ENCODE results near the gene APOBR. TPM values are rescaled to one million over a fixed set of nuclear protein-coding genes. Genes with fewer than 3 reads are reported as not detected.
"Not testable (repeated sequence)": the region's sequence is repeated elsewhere in the genome, so short reads cannot be mapped to it uniquely, and the experiment has no call there.

The APOBR gene
- total RNA-seq, 1 donor from 2014 or later: 0.51 TPM

DNA sequence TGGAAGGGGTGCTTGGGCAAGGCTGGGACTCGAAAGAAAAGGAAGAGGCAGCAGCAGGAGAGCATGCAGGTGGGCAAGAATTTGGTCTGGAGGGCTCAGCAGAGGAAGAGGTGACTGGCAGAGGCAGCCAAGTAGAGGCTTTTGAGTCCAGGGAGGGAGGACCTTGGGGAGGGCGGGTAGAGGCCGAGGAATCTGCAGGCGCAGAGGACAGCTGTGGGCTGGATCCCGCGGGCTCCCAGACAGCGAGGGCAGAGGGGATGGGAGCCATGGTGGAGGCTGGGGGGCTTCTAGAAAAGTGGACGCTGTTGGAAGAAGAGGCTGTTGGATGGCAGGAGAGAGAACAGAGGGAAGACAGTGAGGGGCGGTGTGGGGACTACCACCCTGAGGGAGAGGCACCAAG, 2.9 kb downstream of the APOBR start:
- intact Hi-C loops (cut with DNase I): loop anchor here (10.0 kb wide), 2 partner anchors 57 to 347 kb away; partner anchors contain the start of genes SGF29 and TUFM
- DNase-seq (ENCODE audit: missing footprints): peak; percentile 9
- ATAC-seq: no peak

DNA sequence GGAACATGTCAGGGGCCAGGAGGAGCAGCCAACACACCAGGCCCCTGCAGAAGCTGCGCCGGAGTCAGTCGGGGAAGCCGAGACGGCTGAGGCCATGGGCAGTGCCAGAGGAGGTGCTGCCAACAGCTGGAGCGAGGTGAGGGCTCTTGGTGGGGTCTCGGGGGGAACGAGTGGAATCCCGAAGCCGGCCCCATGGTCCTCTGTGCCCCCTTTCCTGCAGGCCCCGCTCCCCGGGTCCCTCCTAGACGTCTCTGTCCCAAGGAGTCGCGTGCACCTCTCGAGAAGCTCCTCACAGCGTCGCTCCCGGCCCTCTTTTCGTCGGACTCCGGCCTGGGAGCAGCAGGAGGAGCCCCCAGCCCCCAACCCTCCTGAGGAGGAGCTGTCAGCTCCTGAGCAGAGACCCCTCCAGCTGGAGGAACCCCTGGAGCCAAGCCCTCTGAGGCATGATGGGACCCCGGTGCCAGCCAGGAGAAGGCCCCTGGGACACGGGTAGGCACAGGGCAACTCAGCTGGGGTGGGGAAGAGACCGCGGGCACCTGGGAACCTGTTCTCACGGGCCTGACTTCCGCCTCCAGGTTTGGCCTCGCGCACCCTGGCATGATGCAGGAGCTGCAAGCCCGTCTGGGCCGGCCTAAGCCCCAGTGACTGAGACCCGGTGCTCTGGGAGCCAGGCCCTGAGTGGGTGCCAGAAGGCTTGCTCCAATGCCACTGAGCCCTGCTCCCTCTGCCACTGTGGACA, 3.6 kb downstream of the APOBR start:
- ATAC-seq: no peak
- DNase-seq (ENCODE audit: missing footprints): peak; percentile 48
- intact Hi-C loops (cut with DNase I): loop anchor here (10.0 kb wide), 2 partner anchors 57 to 347 kb away; partner anchors contain the start of genes SGF29 and TUFM

DNA sequence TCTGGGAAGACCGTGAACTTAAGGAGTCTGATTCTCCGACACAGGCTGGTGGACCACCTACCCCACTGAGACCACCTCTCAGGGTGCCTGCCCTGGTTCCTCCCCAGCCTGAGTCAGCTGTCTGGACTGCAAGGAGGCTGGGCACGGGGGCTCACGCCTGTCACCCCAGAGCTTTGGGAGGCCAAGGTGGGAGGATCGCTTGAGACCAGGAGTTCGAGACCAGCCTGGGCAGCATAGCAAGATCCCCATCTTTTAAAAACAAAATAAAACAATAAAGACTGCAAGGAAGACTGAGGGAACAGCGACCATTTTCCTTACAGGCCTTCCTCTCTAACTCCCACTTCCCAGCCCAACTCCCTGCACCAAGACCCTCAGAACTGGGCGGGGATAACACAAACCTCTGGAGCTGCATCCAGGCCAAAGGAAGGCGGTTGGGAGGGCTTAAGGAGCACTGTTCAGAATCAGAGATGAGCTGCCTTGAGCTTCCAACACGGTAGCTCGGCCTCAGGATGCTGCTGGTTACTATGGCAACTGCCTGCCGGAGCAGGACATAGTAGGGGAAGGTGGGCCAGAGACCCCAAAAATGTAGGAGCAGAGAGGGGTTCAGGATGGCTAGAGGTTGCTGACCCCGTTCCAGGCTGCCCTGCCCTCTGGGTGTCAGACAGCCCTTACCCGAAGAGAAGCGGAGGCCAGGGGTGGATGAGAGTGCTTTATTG, 4.4 kb downstream of the APOBR start:
- intact Hi-C loops (cut with DNase I): loop anchor here (10.0 kb wide), 2 partner anchors 56 to 346 kb away; partner anchors contain the start of genes SGF29 and TUFM
- DNase-seq (ENCODE audit: missing footprints) (no peak), ATAC-seq (no peak)

DNA sequence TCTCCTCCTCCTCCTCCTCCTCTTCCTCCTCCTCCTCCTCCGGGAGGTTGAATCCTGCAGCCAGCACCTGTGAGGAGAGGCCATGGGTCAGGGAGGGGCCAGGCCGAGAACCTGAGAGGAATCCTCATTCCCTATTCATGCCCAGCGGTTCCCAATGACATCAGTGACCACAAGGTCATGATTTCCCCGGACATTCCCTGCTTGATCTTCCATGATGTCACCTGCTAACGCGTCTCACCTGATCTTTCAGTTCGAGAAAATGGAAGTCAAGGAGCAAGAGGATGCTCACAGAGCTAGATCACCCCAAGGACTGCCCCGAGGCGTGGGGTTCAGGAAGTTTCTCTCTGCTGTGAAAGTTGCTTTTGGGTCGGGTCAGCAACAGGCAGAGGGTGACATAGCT, 5.4 kb downstream of the APOBR start:
- intact Hi-C loops (cut with DNase I): loop anchor here (10.0 kb wide), 2 partner anchors 55 to 345 kb away; partner anchors contain the start of genes SGF29 and TUFM
- ATAC-seq: no peak

DNA sequence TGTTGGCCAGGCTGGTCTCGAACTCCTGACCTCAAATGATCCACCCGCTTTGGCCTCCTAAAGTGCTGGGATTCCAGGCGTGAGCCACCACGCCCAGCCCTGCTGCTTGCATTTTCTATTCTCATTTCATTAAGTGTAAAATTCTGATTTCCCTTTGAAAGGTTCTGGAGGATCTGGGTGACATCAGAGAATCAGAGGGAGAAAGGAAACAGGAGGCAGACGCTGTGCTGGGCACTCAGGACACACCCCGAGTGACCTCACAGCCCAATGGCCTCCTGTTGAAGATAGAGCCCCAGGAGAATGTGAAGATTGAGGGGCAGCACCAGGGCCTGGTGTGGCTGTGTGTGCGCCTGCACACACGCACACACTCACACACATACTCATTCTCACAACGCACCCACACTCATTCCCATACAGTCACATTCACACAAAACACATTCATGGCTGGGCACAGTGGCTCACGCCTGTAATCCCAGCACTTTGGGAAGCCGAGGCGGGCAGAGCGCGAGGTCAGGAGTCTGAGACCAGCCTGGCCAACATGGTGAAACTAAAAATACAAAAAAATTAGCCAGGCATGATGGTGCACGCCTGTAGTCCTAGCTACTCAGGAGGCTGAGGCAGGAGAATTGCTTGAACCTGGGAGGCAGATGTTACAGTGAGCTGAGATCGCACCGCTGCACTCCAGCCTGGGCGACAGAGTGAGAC, 6.2 kb downstream of the APOBR start:
- intact Hi-C loops (cut with DNase I); DNase-seq (ENCODE audit: missing footprints); ATAC-seq: not testable (repeated sequence)

More for the DNA sequence above, 5.4 kb downstream of the APOBR start:
- DNase-seq (ENCODE audit: missing footprints): peak; percentile 14

DNA sequence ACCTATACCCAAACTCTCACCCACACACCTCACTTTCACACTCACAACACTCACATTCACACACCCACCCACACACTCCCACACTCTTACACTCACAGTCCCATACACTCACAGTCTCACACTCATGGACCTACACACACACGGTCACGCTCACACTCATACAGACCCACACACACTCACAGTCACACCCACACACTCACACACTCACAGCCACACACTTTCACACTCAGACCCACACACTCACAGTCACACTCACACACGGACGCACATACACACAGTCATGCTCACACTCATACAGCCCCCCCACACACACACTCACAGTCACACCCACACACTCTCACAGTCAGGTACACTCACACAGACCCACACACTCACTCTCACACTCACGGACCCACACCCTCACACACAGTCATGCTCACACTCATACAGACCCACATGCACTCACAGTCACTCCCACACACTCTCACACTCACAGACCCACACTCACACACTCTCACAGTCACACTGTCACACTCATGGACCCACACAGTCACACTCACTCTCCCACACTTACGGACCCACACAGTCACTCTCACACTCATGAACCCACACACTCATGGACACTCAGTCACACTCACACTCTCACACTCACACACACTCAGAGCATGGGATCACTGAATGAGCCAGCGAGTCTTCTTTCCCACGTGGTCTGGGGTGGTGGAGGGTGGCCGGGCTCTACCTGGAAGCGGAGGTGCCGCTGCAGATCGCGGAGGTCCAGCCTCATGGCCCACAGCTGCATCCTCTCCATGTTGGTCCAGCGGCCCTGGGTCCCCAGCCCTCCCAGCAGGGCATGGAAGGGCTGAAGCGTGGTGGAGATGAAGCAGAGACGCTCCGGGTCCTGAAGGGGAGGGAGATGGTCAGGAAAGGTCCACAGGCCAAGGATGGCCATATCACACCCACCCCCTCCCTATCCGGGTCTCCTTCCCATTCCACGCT, 7.1 kb downstream of the APOBR start:
- intact Hi-C loops (cut with DNase I): no loop called here

DNA sequence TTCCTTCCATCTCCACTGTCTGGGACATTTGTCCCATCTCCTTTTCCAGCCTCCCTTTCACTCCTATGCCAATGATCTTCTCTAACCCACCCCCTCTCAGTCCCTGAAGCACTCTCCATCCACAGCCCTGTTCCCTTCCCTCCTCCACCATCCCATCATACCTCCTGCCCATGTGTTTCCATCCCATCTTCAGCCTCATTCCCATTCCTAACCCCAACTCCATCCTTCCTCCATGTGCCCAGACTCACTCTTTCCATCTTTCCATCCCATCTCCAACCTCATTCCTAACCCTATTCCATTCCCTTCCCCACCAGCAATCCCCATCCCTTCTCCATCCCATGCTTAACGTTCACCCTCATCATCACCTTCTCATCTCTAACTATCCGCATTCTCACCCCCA, 7.8 kb downstream of the APOBR start:
- ATAC-seq: no peak

More for the DNA sequence above, 7.1 kb downstream of the APOBR start:
- DNase-seq (ENCODE audit: missing footprints) (no peak), ATAC-seq (no peak)

DNA sequence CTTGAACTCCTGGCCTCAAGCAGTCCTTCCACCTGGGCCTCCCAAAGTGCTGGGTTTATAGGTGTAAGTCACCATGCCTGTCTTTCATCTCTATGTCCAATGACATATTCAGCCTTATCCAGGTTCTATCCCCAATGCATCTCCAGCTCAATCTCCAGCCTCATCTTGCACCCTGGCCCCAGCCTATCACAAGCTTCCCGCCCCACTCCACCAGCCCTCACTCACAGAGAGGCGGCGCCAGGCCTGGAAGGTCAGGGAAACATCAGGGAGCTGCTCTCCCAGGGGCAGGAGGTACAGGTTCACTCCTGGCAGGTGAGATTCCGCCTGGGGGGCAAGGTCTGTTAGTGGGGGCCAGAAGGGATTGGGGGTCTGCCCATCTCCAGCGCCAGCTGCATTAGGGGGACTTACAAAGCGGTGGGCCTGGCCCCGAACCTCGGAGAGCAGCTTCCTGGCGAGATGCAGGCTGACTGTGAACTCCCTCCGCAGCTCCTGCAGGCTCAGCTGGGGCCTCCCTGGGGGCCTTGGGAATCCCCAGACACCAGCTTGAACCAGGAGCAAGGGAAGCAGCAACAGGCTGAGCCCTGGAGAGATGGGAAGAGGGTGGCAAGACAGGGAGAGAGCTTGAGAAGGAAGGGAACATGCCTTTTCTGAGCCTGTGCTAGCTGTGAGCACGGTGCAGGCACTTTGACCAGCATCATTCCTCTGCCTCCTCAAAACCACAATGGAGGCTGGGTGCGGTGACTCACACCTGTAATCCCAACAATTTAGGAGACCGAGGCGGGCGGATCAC, 9.2 kb downstream of the APOBR start:
- ATAC-seq: no peak
- DNase-seq (ENCODE audit: missing footprints): no peak
- intact Hi-C loops (cut with DNase I): no loop called here

More for the DNA sequence above, 7.8 kb downstream of the APOBR start:
- intact Hi-C loops (cut with DNase I): no loop called here
- DNase-seq (ENCODE audit: missing footprints): no peak

DNA sequence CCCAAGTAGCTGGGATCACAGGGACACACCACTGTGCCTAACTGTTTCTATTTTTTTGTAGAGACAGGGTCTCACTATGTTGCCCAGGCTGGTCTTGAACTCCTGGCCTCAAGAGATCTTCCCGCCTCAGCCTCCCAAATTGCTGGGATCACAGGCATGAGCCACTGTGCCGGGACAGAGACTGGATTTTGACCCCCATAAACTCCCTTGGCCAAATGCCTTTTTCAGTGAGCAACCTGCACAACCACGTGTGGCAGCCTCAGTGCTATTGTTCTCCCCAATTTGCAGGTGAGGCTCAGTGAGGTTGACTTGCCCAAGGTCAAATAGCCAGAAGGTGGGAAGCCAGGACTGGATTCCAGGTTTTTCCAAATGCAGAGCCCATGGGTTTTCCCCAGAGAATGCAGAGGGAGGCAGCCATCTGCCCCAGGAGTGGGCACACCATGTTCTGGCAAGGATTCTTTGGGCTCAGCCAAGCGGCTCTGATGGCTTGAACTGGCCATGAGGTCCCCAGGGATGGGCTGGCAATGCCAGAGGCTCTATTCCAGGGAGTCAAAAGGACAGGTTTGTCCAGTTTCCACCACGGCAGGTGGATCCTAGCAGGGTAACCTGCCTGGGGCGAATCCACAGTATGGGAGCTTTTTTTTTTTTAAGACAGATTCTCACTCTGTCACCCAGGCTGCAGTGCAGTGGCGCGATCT, 10.4 kb downstream of the APOBR start:
- DNase-seq (ENCODE audit: missing footprints) (no peak), ATAC-seq (no peak)
- intact Hi-C loops (cut with DNase I): no loop called here

DNA sequence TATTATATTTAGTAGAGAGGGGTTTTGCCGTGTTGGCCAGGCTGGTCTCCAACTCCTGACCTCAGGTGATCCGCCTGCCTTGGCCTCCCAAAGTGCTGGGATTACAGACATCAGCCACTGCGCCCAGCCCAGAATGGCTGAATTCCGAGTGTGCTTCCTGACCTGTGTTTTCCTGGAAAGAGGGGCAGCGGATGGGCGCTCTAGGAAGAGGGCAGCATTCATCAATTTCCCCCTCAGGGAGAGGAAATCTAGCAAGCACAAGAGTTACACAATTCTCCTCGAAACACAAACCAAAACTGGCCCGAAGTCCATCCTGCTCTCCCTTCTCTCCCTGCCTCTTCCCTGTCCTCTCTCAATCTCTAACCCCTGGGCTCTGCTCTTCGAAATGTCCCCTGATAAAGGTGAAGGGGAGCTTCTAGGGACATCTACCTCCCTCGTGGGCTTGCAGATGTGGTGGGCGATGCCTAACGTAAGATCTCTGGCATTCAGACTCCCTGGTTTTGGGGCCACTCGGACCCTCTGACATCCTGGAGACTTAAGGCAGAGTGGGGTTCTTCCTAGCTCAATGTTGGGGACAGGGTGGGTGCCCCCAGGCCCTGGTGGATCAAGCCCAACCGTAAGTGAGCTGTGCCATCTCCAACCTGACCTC, 11.2 kb downstream of the APOBR start:
- no peak for DNase-seq (ENCODE audit: missing footprints)
- intact Hi-C loops (cut with DNase I): no loop called here
- ATAC-seq: no peak

DNA sequence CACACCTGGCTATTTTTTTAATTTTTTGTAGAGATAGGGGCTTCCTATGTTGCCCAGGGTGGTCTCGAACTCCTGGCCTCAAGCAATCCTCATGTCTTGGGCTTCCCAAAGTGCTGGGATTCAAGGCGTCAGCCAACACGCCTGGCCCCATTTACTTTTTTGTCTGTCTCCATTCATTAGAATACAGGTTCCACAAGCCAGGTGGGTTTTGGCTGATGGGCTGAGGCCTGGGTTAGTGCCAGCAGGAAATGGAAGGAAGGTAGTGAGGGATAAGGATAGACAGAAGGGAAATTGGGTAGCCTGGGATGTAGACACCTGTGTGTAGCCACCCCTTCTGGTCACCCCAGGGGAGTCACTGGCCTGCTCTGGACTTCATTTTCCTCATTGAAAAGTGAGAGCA, 16.6 kb downstream of the APOBR start:
- no peak for DNase-seq (ENCODE audit: missing footprints)
- intact Hi-C loops (cut with DNase I): no loop called here
- no peak for ATAC-seq

DNA sequence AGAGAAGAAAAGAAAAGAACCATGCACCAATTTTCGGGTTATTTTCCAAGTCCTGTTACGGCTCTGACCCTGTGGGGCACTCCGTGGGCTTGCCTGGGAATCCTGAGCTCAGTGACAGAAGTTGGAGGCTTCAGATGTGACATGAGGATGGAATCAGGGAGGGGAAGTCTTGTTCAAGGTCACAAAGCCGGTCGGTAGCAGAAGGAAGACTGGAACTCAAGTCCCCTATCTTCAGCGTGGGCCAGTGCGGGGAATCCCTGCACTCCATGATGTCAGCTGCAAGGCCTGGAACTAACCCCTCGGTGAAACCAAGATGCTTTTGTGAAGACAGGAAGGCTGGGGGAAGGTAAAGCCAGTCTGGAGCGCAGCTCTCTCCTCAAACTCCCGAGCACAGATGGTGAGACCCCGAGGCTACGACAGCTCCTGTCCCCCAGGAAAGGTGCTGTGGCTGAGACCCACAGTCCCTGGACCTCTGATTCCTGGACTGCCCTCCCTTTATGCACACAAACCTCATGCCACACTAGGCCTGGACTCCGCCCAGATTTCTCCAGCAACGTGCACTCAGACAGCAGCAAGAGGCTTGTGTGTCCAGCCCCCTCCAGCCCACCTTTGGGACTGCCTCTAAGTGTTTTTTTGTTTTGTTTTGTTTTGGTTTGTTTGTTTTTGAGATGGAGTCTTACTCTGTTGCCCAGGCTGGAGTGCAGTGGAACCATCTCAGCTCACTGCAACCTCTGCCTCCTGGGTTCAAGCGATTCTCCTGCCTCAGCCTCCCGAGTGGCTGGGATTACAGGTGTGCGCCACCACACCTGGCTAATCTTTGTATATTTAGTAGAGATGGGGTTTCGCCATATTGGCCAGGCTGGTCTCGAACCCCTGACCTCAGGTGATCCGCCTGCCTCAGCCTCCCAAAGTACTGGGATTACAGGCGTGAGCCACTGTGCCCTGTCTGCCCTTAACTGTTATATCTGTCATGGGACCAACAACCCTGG, 17.7 kb downstream of the APOBR start:
- ATAC-seq (no peak), DNase-seq (ENCODE audit: missing footprints) (no peak)
- intact Hi-C loops (cut with DNase I): no loop called here

DNA sequence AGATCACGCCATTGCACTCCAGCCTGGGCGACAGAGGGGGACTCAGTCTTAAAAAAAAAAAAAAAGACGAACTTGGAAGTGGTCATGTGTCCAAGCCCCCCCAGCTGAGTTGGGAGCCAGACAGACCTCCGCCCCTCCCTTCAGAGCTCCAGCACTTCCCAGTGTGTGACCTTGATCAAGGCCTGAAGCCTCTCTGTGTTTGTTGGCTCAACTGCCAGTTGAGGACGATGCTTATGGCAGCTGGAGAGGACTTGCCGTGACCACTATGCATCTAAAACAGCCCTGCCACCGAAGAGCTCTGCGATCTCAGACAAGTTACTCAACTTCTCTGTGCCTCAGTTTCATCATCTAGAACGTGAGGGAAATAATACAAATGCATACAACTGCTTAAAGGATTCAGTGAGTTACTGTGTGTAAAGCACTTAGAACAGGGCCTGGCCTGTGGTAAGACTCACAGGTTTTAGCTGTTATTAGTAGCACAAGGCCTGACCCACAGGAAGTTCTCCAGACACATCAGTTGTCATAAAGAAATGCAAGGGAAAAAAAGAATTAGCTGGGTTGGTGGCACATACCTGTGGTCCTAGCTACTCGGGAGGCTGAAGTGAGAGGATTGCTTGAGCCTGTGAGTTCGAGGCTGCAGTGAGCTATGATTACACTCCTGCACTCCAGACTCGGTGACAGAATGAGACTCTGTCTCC, 19.2 kb downstream of the APOBR start:
- intact Hi-C loops (cut with DNase I): no loop called here
- DNase-seq (ENCODE audit: missing footprints) (no peak), ATAC-seq (no peak)

DNA sequence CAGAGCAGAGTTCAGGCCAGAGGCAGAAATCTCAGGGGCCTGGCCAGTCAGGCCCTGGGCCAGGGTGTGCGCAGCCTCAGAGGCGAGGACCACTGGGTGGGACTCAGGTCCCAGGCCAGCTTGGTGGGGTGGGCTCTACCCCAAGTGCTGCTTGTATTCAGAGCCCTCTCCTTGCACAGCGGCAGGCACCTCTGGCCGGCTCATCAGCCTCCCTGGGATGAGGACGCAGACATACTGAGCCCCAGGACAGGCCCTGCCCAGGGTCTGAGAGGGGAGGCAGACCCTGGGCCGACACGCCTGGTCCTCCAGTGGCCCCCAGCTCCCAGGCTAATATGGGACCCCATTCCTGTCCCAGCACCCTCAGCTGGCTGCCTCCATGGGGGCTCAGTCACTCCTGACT, 19.8 kb downstream of the APOBR start:
- DNase-seq (ENCODE audit: missing footprints) (no peak), ATAC-seq (no peak)
- intact Hi-C loops (cut with DNase I): no loop called here

DNA sequence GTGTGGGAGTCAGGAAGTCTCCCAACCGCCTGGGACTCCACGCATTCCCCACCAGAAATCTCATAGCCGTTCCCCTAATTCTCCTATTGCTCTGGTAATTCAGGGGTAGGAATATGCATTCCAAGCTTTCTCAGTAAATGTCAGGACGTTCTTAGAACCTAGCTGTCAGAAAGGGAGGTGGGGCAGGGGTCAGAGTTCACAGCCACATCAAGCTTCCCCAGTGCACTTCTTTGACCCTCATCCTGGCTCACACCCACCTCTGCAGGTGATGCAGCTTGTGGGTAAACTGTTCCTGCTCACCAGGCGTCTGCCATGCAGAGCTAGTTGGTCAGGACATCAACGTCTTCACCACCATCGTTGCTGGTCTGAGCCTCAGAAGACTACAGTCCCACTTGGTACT, 26.2 kb downstream of the APOBR start:
- DNase-seq (ENCODE audit: missing footprints) (no peak), ATAC-seq (no peak)
- intact Hi-C loops (cut with DNase I): no loop called here
